HepG2 (cell line): Measurements from ENCODE around the gene DCST2. TPM values are rescaled to one million over a fixed set of nuclear protein-coding genes. Genes with fewer than 3 reads are reported as not detected.
A peak's percentile ranks its signal among the peaks of the same experiment; 100 is the strongest.

Experiments used
- ATAC-seq: fragments of 200-7000 bp; cut with Tn5 transposase; 3 replicates; pipeline ENCODE4 v1.9.1; 2020; ENCODE audit warnings: mild to moderate bottlenecking, moderate library complexity
- BruUV-seq: library from RNA; stranded (reverse); fragments of 400-500 nt; replicated peaks from 2 replicates; lab custom pipeline; 2021; lab: Mats Ljungman, UMichigan
- CTCF ChIA-PET: fragments of 300-600 bp; formaldehyde crosslinking; extraction: SDS; loops from one replicate; lab custom pipeline; 2021; ENCODE audit warnings: low total read pairs, inconsistent platforms, low intra/inter-chr PET ratio; lab: Yijun Ruan, JAX
- POLR2A ChIA-PET: fragments of 350-600 bp; sonication (Branson Sonifier 250); formaldehyde crosslinking; loops from one replicate; lab custom pipeline; 2020; ENCODE audit warnings: antibody characterized with exemption, inconsistent platforms; lab: Yijun Ruan, JAX
- DNase-seq: peaks from one replicate; pipeline ENCODE4 v3.0.0-alpha.2; 2015; ENCODE audit warnings: low spot score
- FAIRE-seq: peaks from 3 replicates; lab custom pipeline; 2011; peaks lifted over from hg19 to GRCh38; lab: Jason Lieb, UNC
- H2AFZ ChIP-seq: one replicate; pipeline ENCODE4 v1.6.1; 2011; ENCODE audit warnings: low read length, inconsistent platforms
- H3K27ac ChIP-seq: fragments of 300-600 bp; 3 replicates; pipeline ENCODE4 v1.8.0; 2011; ENCODE audit warnings: mixed run types, mild to moderate bottlenecking, mixed read lengths, low read length, inconsistent platforms; ENCODE audit not compliant: insufficient read depth; ENCODE audit errors: extremely low read length
- H3K27me3 ChIP-seq, 2 experiments: fragments of 200-600 bp in 1 of 2; 2 replicates in 1 of 2; 3 replicates in 1 of 2; pipeline versions ENCODE4 v1.6.0 to v1.8.0; 2011; ENCODE audit warnings: low read length in 2 of 2, mild to moderate bottlenecking in 2 of 2, moderate library complexity in 2 of 2, inconsistent platforms in 1 of 2; ENCODE audit not compliant: insufficient read depth in 2 of 2, control insufficient read depth in 1 of 2
- H3K36me3 ChIP-seq, 2 experiments: fragments of 200-600 bp in 1 of 2; replicated peaks in 1 of 2; 2 replicates in 1 of 2; 3 replicates in 1 of 2; pipeline versions ENCODE4 v1.5.1 to v1.8.0; 2011; ENCODE audit warnings: low read length in 2 of 2, inconsistent platforms in 1 of 2; ENCODE audit not compliant: insufficient read depth in 2 of 2, control insufficient read depth in 1 of 2
- H3K4me1 ChIP-seq: 2 replicates; pipeline ENCODE4 v1.5.1; 2012; ENCODE audit warnings: low read length, inconsistent platforms; ENCODE audit not compliant: insufficient read depth
- H3K4me2 ChIP-seq: 2 replicates; pipeline ENCODE4 v1.6.0; 2011; ENCODE audit warnings: low read depth, low read length, inconsistent platforms
- H3K4me3 ChIP-seq, 3 experiments: fragments of 200-600 bp in 1 of 3; sonication (generic), shearing (Covaris generic) in 1 of 3; replicated peaks in 1 of 3; 2 replicates each; pipeline ENCODE4 v1.5.1; 2011 to 2016; ENCODE audit warnings: low read length in 3 of 3, inconsistent platforms in 2 of 3, low read depth in 2 of 3, mild to moderate bottlenecking in 2 of 3, control low read depth in 1 of 3, mixed read lengths in 1 of 3; ENCODE audit not compliant: insufficient read depth in 1 of 3
- H3K79me2 ChIP-seq: one replicate; pipeline ENCODE4 v1.6.1; 2011; ENCODE audit warnings: low read length, inconsistent platforms; ENCODE audit not compliant: insufficient read depth
- H3K9ac ChIP-seq: 2 replicates; pipeline ENCODE4 v1.6.0; 2011; ENCODE audit warnings: mild to moderate bottlenecking, low read depth, low read length, inconsistent platforms; ENCODE audit not compliant: insufficient read depth
- H3K9me3 ChIP-seq: 2 replicates; pipeline ENCODE4 v1.5.1; 2012; ENCODE audit warnings: mild to moderate bottlenecking, low read length
- H4K20me1 ChIP-seq: 2 replicates; pipeline ENCODE4 v1.6.0; 2011; ENCODE audit warnings: inconsistent platforms, mild to moderate bottlenecking, low read length, moderate library complexity; ENCODE audit not compliant: insufficient read depth
- AGO1 ChIP-seq: fragments of 200-400 bp; formaldehyde crosslinking; IDR thresholded peaks from 2 replicates; pipeline ENCODE4 v1.6.1; 2017; ENCODE audit warnings: mild to moderate bottlenecking, low read depth, low read length, moderate library complexity; ENCODE audit not compliant: poor library complexity, severe bottlenecking
- FOXK2 ChIP-seq: fragments of 450-650 bp; IDR thresholded peaks from 2 replicates; pipeline ENCODE4 v1.6.1; 2016
- FOXP1 ChIP-seq, 2 experiments: fragments of 450-650 bp in 1 of 2; IDR thresholded peaks; 2 replicates each; pipeline ENCODE4 v1.6.1; 2017 to 2018; ENCODE audit warnings: antibody characterized with exemption in 1 of 2
- HNRNPK ChIP-seq: fragments of 200-400 bp; formaldehyde crosslinking; IDR thresholded peaks from 2 replicates; pipeline ENCODE4 v1.6.1; 2018; ENCODE audit warnings: low read length, low read depth, moderate library complexity, mild to moderate bottlenecking; ENCODE audit not compliant: poor library complexity, severe bottlenecking
- KAT7 ChIP-seq: IDR thresholded peaks from 2 replicates; pipeline ENCODE4 v1.6.1; 2018; ENCODE audit warnings: borderline replicate concordance, missing compliant biosample characterization
- NFKB2 ChIP-seq: sonication (generic); formaldehyde crosslinking; IDR thresholded peaks from 2 replicates; pipeline ENCODE4 v1.4.0; 2020; ENCODE audit warnings: missing genetic modification reagents, borderline replicate concordance
- POLR2AphosphoS2 ChIP-seq: IDR thresholded peaks from 2 replicates; pipeline ENCODE4 v1.6.1; 2011; ENCODE audit warnings: low read depth, low read length, improper control_type of control experiment
- RBFOX2 ChIP-seq: fragments of 200-400 bp; formaldehyde crosslinking; IDR thresholded peaks from 2 replicates; pipeline ENCODE4 v1.6.1; 2017; ENCODE audit warnings: low read depth, mild to moderate bottlenecking, low read length
- SALL1 ChIP-seq: sonication (generic); formaldehyde crosslinking; IDR thresholded peaks from 2 replicates; pipeline ENCODE4 v1.8.0; 2022; ENCODE audit warnings: mild to moderate bottlenecking, missing genetic modification reagents
- ZFX ChIP-seq: sonication (generic); formaldehyde crosslinking; IDR thresholded peaks from 2 replicates; pipeline ENCODE4 v1.4.0; 2020; ENCODE audit warnings: mild to moderate bottlenecking, low read depth, missing genetic modification reagents, moderate library complexity
- ZMYM2 ChIP-seq: sonication (generic); formaldehyde crosslinking; IDR thresholded peaks from 2 replicates; pipeline ENCODE4 v1.8.0; 2022; ENCODE audit warnings: mild to moderate bottlenecking, missing genetic modification reagents
- ZNF121 ChIP-seq: sonication (generic); formaldehyde crosslinking; IDR thresholded peaks from 2 replicates; pipeline ENCODE4 v1.5.0; 2020; ENCODE audit warnings: mild to moderate bottlenecking, missing genetic modification reagents
- ZNF451 ChIP-seq: sonication (generic); formaldehyde crosslinking; IDR thresholded peaks from 2 replicates; pipeline ENCODE4 v1.5.0; 2020; ENCODE audit warnings: mild to moderate bottlenecking, missing genetic modification reagents
- ZNF501 ChIP-seq: sonication (generic); formaldehyde crosslinking; IDR thresholded peaks from 2 replicates; pipeline ENCODE4 v1.5.1; 2020; ENCODE audit warnings: mild to moderate bottlenecking, moderate library complexity, missing genetic modification reagents
- WGBS: methylation state at CpG from one replicate; pipeline ENCODE4 v1.1.6; 2017; ENCODE audit warnings: low lambda C conversion rate; 5-methylcytosine and 5-hydroxymethylcytosine counted together
- in situ Hi-C: cut with HindIII; loops from 2 replicates; pipeline ENCODE4 v1.10.0; 2017; ENCODE audit warnings: low pct_unique_long_range_greater_than_20kb; ENCODE audit not compliant: extremely low pct_ligation_motif_present
- intact Hi-C: fragments of 100-400 bp; cut with micrococcal nuclease; formaldehyde crosslinking; loops from one replicate; pipeline ENCODE4 v1.10.0; 2022; ENCODE audit not compliant: unreplicated experiment
- polyA plus RNA-seq, 8 experiments: library from polyadenylated mRNA; depleted of rRNA in 3 of 8; stranded (reverse) in 7 of 8; unstranded in 1 of 8; fragments of >200 nt; fragmentation: Illumina TruSeq in 4 of 8; extraction: Trizol in 4 of 8; gene quantifications; 2 replicates each; pipeline versions ENCODE4 v1.2.1 to v1.2.3, GENCODE V29; 2011 to 2016; ENCODE audit warnings: low read depth in 4 of 8, missing spikeins in 1 of 8, mixed read lengths in 1 of 8; ENCODE audit not compliant: insufficient read depth in 1 of 8
- total RNA-seq, 5 experiments: library from RNA; depleted of rRNA; stranded (reverse); fragments of >200 nt; fragmentation: Illumina TruSeq; extraction: Trizol; gene quantifications; 2 replicates each; pipeline ENCODE4 v1.2.3, GENCODE V29; 2016; ENCODE audit warnings: low read depth in 1 of 5
- TF ChIP-seq, protein P1 (sequence below): sonication (generic); formaldehyde crosslinking; IDR thresholded peaks from 2 replicates; pipeline ENCODE4 v1.5.1; 2020; ENCODE audit warnings: missing genetic modification reagents, mild to moderate bottlenecking, borderline replicate concordance
- TF ChIP-seq, protein P2 (sequence below): sonication (generic); formaldehyde crosslinking; IDR thresholded peaks from 2 replicates; pipeline ENCODE4 v1.5.0; 2020; ENCODE audit warnings: missing genetic modification reagents
- TF ChIP-seq, protein P3 (sequence below): sonication (generic); formaldehyde crosslinking; IDR thresholded peaks from 2 replicates; pipeline ENCODE4 v1.5.0; 2020; ENCODE audit warnings: missing genetic modification reagents

Gene DCST2
- total and polyA plus RNA-seq, 2 of the 13 experiments (the other 11 are each of a cell fraction or from before 2014, with no cell fraction given), result 0.74 TPM; not detected in 1

DNA sequence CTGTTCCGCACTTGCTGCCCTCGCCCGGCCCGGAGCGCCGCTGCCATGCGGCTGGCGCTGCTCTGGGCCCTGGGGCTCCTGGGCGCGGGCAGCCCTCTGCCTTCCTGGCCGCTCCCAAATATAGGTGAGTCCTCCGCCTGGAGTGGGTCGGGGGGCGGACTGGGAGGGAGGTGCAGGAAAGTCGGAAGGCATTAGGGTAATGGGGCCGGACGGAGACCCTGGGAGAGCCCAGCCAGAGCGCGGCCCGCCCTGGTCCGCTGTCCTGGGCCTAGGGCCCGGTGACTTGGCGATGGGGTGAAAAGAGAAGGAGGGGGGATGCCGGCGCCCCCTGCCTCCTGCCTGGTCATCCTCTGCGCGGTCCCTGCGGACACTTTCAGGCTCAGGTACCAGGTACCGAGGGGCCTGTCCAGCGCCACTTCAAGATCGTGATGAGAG lies 17.8 kb upstream of the DCST2 start:
- Histone ChIP-seq H3K4me3 (peak overlapping the region; percentile 59 to 88 (median 70)), H3K4me2 (peak overlapping the region; percentile 94), H3K36me3 (peaks cover 0 to 6% of the 10 kb centered on the region in 2 experiments; a peak in 3 of 5 replicates), H4K20me1 (no peaks in the 10 kb centered on the region), H2AFZ (no peak overlapping the region), H3K9me3 (no peaks in the 10 kb centered on the region), H3K79me2 (no peaks in the 10 kb centered on the region), H3K27me3 (no peaks in the 10 kb centered on the region), H3K4me1 (peaks cover 55% of the 10 kb centered on the region), H3K27ac (no peak overlapping the region), H3K9ac (peak overlapping the region; percentile 57)
- in situ Hi-C loops, result no loop called here
- FAIRE-seq, result no peak
- ChIA-PET CTCF (interaction anchor here (0.8 to 1.8 kb wide), 2 partner anchors 10 to 34 kb away, joined by 4 to 5 read pairs; no protein-coding TSS in a partner anchor), POLR2A (interaction anchor here (0.7 to 2.7 kb wide), 15 partner anchors 8 to 106 kb away, joined by 3 to 11 read pairs (median 4); partner anchors contain the start of genes CKS1B, FLAD1, PBXIP1 and PYGO2)
- ATAC-seq, result peak; percentile 11
- no peak for DNase-seq
- TSS peak; percentile 71 for BruUV-seq
- intact Hi-C loops, result no loop called here
- 1% methylated on average over 16 of the region's 31 CpGs for WGBS
- TF ChIP-seq, protein P1, sequence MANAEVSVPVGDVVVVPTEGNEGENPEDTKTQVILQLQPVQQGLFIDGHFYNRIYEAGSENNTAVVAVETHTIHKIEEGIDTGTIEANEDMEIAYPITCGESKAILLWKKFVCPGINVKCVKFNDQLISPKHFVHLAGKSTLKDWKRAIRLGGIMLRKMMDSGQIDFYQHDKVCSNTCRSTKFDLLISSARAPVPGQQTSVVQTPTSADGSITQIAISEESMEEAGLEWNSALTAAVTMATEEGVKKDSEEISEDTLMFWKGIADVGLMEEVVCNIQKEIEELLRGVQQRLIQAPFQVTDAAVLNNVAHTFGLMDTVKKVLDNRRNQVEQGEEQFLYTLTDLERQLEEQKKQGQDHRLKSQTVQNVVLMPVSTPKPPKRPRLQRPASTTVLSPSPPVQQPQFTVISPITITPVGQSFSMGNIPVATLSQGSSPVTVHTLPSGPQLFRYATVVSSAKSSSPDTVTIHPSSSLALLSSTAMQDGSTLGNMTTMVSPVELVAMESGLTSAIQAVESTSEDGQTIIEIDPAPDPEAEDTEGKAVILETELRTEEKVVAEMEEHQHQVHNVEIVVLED (CRISPR knock-in tag), result peak; percentile 1; the same call in 1 of the 2 replicates
- TF ChIP-seq ZMYM2 (CRISPR knock-in tag) (no peak), RBFOX2 (0 out of 2 replicates have a peak, but pooled peaks have one; percentile 5), ZFX (CRISPR knock-in tag) (peak; percentile 57), ZNF501 (CRISPR knock-in tag) (no peak), FOXK2 (no peak), NFKB2 (CRISPR knock-in tag) (0 out of 2 replicates have a peak, but pooled peaks have one; percentile 11), KAT7 (CRISPR knock-in tag) (0 out of 2 replicates have a peak, but pooled peaks have one; percentile 0), ZNF121 (no peak), FOXP1 (IDR thresholded peaks at IDR 0.05) (no peak), FOXP1 (CRISPR knock-in tag; IDR thresholded peaks at IDR 0.05) (no peak), POLR2AphosphoS2 (no peak), AGO1 (peak; percentile 18), ZNF451 (CRISPR knock-in tag) (0 out of 2 replicates have a peak, but pooled peaks have one; percentile 27), HNRNPK (peak; percentile 0), SALL1 (CRISPR knock-in tag) (0 out of 2 replicates have a peak, but pooled peaks have one; percentile 4)
- TF ChIP-seq, protein P2, sequence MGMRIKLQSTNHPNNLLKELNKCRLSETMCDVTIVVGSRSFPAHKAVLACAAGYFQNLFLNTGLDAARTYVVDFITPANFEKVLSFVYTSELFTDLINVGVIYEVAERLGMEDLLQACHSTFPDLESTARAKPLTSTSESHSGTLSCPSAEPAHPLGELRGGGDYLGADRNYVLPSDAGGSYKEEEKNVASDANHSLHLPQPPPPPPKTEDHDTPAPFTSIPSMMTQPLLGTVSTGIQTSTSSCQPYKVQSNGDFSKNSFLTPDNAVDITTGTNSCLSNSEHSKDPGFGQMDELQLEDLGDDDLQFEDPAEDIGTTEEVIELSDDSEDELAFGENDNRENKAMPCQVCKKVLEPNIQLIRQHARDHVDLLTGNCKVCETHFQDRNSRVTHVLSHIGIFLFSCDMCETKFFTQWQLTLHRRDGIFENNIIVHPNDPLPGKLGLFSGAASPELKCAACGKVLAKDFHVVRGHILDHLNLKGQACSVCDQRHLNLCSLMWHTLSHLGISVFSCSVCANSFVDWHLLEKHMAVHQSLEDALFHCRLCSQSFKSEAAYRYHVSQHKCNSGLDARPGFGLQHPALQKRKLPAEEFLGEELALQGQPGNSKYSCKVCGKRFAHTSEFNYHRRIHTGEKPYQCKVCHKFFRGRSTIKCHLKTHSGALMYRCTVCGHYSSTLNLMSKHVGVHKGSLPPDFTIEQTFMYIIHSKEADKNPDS (CRISPR knock-in tag), result no peak
- TF ChIP-seq, protein P3, sequence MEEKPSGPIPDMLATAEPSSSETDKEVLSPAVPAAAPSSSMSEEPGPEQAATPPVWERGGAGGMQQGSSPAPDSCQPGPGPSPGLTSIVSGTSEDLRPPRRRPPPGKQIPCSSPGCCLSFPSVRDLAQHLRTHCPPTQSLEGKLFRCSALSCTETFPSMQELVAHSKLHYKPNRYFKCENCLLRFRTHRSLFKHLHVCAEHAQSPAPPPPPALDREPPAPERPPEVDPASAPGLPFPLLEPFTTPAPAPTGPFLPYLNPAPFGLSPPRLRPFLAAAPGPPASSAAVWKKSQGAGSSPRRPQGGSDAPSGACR (CRISPR knock-in tag), result peak; percentile 16
